NCI-H526 (cell line): ENCODE results near the gene PLEKHM2.

Source experiments
- DNase-seq, 2 experiments: peaks; one replicate each; lab custom pipeline; 2025; lab: John Stamatoyannopoulos, UW

The PLEKHM2 gene

GRCh38 chr1:15726508-15726907 lies 42.4 kb downstream of the PLEKHM2 start:
- no peak for DNase-seq

GRCh38 chr1:15727021-15727420 lies 42.9 kb downstream of the PLEKHM2 start:
- DNase-seq, result no peak

DNA sequence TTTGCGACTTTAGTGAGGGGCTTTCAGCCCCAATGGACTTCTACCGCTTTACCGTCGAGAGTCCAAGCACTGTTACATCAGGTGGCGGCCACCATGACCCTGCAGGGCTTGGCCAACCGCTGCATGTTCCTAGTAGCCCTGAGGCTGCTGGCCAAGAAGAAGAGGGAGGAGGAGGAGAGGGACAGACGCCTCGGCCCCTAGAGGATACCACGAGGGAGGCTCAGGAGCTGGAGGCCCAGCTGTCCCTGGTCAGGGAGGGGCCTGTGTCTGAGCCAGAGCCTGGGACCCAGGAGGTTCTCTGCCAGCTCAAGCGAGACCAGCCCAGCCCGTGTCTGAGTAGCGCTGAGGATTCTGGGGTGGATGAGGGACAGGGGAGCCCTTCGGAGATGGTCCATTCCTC lies 43.3 kb downstream of the PLEKHM2 start:
- DNase-seq, result no peak

DNA sequence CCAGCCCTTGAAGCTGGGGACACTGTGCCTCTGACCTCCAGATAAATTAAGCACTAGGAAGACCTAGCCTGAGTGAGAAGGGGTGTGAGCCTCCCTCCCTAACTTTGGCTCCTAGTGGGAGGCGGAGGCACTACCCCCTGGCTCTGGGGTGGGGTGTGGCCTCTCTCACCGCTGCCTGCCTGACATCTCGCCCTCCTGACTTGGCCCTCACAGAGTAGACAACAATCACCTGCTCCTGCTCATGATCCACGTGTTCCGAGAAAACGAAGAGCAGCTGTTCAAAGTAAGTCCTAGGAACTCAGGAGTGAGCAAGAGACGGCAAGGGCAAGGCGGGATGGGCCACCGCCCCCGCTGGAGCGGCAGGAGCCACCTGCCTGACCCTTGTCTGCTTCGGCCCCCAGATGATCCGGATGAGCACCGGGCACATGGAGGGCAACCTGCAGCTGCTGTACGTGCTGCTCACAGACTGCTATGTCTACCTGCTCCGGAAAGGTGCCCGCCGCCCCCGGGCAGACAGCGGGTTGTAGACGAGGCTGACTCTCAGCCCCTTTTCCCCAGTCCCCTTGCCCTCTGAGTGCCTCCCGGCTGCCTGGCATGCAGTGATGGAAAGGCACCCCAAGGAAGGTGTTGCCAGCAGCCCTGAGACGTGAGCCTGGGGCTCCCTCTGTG lies 43.9 kb downstream of the PLEKHM2 start:
- DNase-seq, result no peak

GRCh38 chr1:15728937-15729657 lies 45.0 kb downstream of the PLEKHM2 start:
- no peak for DNase-seq

GRCh38 chr1:15730423-15730822 lies 46.3 kb downstream of the PLEKHM2 start:
- DNase-seq, result no peak

GRCh38 chr1:15730936-15731335 lies 46.8 kb downstream of the PLEKHM2 start:
- DNase-seq, result no peak

- no peak for DNase-seq
Observed at GRCh38 chr1:15731735-15732685, 47.9 kb downstream of the PLEKHM2 start.

DNA sequence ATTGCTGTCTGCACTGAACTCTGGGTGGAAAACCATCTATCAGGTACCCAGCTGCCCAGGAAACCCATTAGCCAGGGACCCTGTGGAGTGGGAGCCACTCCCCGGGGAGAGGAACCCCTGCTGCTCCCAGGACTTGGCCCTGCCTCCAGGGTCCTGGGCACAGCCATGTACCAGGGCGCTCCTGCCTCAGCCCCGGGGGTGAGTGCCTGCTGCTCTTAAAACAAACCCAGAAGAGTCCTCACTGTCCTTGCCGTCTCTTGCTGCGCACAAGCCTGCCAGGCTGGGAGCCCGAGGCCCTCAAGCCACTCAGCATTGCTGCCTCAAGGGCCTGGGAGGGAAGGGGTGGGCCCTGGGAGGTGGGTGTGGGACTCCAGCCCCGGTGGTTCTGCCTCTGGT lies 48.6 kb downstream of the PLEKHM2 start:
- DNase-seq, result no peak

GRCh38 chr1:15733218-15733725 lies 49.2 kb downstream of the PLEKHM2 start:
- no peak for DNase-seq

GRCh38 chr1:15733726-15734226 lies 49.7 kb downstream of the PLEKHM2 start:
- DNase-seq, result no peak

DNA sequence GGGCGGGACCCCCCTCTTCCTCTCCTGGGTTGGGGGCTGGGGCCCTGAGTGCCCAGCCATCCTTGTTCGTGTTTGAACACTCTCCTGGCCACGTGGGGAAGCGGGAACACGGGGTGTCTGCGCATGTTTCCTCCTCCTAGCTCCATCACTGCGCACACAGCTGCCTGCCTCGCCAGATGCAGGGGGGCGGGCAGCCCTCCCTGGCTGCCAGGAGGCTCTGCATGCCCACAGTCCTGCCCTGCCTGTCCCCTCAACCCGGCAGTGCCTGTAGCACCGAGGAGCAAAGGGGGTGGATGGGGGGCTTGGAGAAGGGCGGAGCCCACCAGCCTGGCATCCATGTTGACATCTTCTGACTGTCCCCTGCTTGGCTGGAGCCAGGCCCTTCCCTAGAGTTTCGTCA lies 50.2 kb downstream of the PLEKHM2 start:
- DNase-seq, result no peak

GRCh38 chr1:15734901-15735300 lies 50.8 kb downstream of the PLEKHM2 start:
- no peak for DNase-seq

DNA sequence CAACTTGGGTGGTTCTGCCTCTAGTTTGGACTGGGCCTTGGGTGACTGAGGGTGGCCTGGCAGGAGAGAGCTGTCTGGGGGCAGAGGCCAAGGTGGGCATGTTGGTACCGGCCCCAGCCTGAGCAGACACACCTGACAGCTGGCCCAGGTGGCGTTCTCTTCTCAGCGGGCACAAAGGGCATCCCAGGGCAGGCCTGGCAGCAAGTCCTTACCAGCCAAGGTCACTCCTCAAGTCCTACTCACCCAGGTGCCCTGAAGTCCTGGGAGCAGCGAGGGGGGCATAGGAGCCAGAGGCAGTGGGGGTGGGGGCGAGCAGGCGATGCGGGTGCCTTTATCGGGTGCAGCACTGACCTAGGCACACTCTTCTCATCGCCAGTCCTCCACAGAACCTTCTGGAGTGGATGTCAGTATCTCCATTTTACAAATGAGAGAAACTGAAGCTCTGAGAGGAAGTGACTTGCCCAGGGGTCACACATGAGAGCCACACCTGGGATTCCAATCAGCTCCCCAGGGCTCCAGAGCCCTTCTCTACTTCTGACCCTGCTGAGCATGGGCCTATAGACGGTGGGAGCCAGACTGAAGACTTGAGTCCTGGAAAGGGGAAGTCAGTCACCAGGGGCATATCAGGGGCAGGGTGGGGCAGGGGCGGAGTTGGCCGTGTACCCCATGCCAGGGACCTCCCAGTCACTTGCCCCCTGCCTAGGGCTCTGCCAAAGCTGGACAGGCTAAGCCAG lies 51.4 kb downstream of the PLEKHM2 start:
- no peak for DNase-seq

DNA sequence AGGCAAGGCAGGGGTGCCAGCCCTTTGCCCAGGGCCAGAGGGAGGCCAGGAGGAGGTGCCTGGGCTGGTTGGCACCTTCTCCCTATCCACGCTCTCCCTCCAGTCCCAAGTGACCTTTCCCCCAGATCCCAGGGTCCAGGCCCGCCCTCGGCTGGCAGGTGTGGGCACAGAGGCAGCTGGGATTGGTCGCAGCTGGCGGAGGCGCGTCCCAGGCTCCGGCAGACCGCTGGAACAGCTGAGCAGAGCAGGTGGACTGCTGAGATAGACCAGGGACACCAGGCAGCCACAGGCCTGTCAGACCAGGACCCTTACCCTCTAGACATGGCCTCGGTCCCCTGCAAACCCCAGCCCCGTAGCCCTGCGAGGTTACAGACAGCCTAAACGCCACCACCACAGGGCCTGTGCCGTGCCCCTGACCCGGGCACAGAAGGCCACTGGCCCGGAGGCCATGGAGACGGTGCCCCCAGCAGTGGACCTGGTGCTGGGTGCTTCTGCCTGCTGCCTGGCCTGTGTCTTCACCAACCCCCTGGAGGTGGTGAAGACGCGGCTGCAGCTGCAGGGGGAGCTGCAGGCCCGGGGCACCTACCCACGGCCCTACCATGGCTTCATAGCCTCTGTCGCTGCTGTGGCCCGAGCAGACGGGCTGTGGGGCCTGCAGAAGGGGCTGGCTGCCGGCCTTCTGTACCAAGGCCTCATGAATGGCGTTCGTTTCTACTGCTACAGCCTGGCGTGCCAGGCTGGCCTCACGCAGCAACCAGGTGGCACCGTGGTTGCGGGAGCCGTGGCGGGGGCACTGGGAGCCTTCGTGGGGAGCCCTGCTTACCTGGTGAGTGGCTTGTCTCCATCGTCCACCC lies 52.1 kb downstream of the PLEKHM2 start, which contains the start of gene SLC25A34:
TSS of gene SLC25A34 (plus strand) at position 221 of the 854 bp plus-strand sequence. CDS start at position 449, 228 bp downstream.
- DNase-seq, result peak; percentile 23 to 82

- DNase-seq, result no peak
Observed at GRCh38 chr1:15736892-15737261, 52.8 kb downstream of the PLEKHM2 start.

- no peak for DNase-seq
Observed at GRCh38 chr1:15737324-15738319, 53.5 kb downstream of the PLEKHM2 start.

- DNase-seq, result no peak
Observed at GRCh38 chr1:15738416-15739113, 54.4 kb downstream of the PLEKHM2 start.

- no peak for DNase-seq
Observed at GRCh38 chr1:15739259-15739658, 55.1 kb downstream of the PLEKHM2 start.
